Liver (tissue), 9 donors: ENCODE results near the gene TMSB15A. TPM values are rescaled to one million over a fixed set of nuclear protein-coding genes. Genes with fewer than 3 reads are reported as not detected.
A peak's percentile ranks its signal among the peaks of the same experiment; 100 is the strongest.

ENCODE experiments used
- DNase-seq: peaks from one replicate; pipeline ENCODE4 v3.0.0-alpha.2; 2017; ENCODE audit warnings: low spot score
- H3K27ac ChIP-seq, 2 donors: one replicate each; pipeline ENCODE4 v1.7.0; 2013; ENCODE audit warnings: inconsistent platforms in 2 of 2, low read length in 2 of 2, control low read depth in 1 of 2, low read depth in 1 of 2, mild to moderate bottlenecking in 1 of 2
- H3K27me3 ChIP-seq, 4 donors: one replicate each; pipeline versions ENCODE4 v1.6.1 to v1.7.0; 2013; ENCODE audit warnings: low read length in 3 of 4, inconsistent platforms in 1 of 4, mild to moderate bottlenecking in 1 of 4, moderate library complexity in 1 of 4; ENCODE audit not compliant: control insufficient read depth in 4 of 4, insufficient read depth in 4 of 4
- H3K36me3 ChIP-seq, 4 donors: one replicate each; pipeline versions ENCODE4 v1.6.1 to v1.7.0; 2013; ENCODE audit warnings: low read length in 3 of 4, mild to moderate bottlenecking in 3 of 4, low read depth in 1 of 4, moderate library complexity in 1 of 4; ENCODE audit not compliant: control insufficient read depth in 4 of 4, insufficient read depth in 3 of 4
- H3K4me1 ChIP-seq, 4 donors: one replicate each; pipeline versions ENCODE4 v1.6.1 to v1.7.0; 2013; ENCODE audit warnings: low read length in 3 of 4, mild to moderate bottlenecking in 3 of 4, moderate library complexity in 1 of 4; ENCODE audit not compliant: control insufficient read depth in 4 of 4, insufficient read depth in 4 of 4
- H3K4me3 ChIP-seq, 3 donors: one replicate each; pipeline versions ENCODE4 v1.6.1 to v1.7.0; 2013; ENCODE audit warnings: low read length in 3 of 3, control low read depth in 1 of 3, low read depth in 1 of 3, mild to moderate bottlenecking in 1 of 3
- H3K9ac ChIP-seq, 2 donors: one replicate each; pipeline ENCODE4 v1.7.0; 2013; ENCODE audit warnings: low read length in 2 of 2, mild to moderate bottlenecking in 2 of 2, moderate library complexity in 2 of 2, control low read depth in 1 of 2, low read depth in 1 of 2
- H3K9me3 ChIP-seq, 4 donors: one replicate each; pipeline versions ENCODE4 v1.6.1 to v1.7.0; 2013; ENCODE audit warnings: low read length in 3 of 4; ENCODE audit not compliant: control insufficient read depth in 4 of 4
- EGR1 ChIP-seq, 2 donors: IDR thresholded peaks; 2 replicates each; pipeline ENCODE4 v1.6.1; 2016 to 2018; ENCODE audit warnings: antibody characterized with exemption in 2 of 2, low read depth in 2 of 2
- FOXA1 ChIP-seq: IDR thresholded peaks from 2 replicates; pipeline ENCODE4 v1.6.1; 2016; ENCODE audit warnings: antibody characterized with exemption
- GABPA ChIP-seq, 2 donors: IDR thresholded peaks in 1 of 2; conservative IDR thresholded peaks in 1 of 2; 2 replicates each; pipeline ENCODE4 v1.6.1; 2016; ENCODE audit warnings: antibody characterized with exemption in 2 of 2, mild to moderate bottlenecking in 1 of 2, moderate library complexity in 1 of 2
- HNF4G ChIP-seq: IDR thresholded peaks from 2 replicates; pipeline ENCODE4 v1.6.1; 2016; ENCODE audit warnings: antibody characterized with exemption
- JUND ChIP-seq, 2 donors: IDR thresholded peaks; 2 replicates each; pipeline ENCODE4 v1.6.1; 2016; ENCODE audit warnings: antibody characterized with exemption in 2 of 2
- NR2F2 ChIP-seq: IDR thresholded peaks from 2 replicates; pipeline ENCODE4 v1.6.1; 2016; ENCODE audit warnings: antibody characterized with exemption
- RAD21 ChIP-seq, 2 donors: IDR thresholded peaks; 2 replicates each; pipeline ENCODE4 v1.6.1; 2016; ENCODE audit warnings: antibody characterized with exemption in 2 of 2, mild to moderate bottlenecking in 2 of 2
- REST ChIP-seq: IDR thresholded peaks from 2 replicates; pipeline ENCODE4 v1.6.1; 2016; ENCODE audit warnings: antibody characterized with exemption, mild to moderate bottlenecking
- RXRA ChIP-seq, 2 donors: IDR thresholded peaks; 2 replicates each; pipeline ENCODE4 v1.6.1; 2017 to 2018; ENCODE audit warnings: antibody characterized with exemption in 2 of 2, mild to moderate bottlenecking in 1 of 2
- TAF1 ChIP-seq: conservative IDR thresholded peaks from 2 replicates; pipeline ENCODE4 v1.6.1; 2016; ENCODE audit warnings: antibody characterized with exemption, mild to moderate bottlenecking
- YY1 ChIP-seq: IDR thresholded peaks from 2 replicates; pipeline ENCODE4 v1.6.1; 2016; ENCODE audit warnings: antibody characterized with exemption, mild to moderate bottlenecking
- WGBS: extraction: QIAGEN DNeasy Blood & Tissue Kit; methylation state at CpG from one replicate; pipeline ENCODE4 v1.1.7; 2013; 5-methylcytosine and 5-hydroxymethylcytosine counted together
- polyA plus RNA-seq, 2 donors: library from polyadenylated mRNA; stranded (reverse) in 1 of 2; unstranded in 1 of 2; fragments of 200-250 nt in 1 of 2; fragments of >200 nt in 1 of 2; fragmentation: Nextera tagmentation in 1 of 2; extraction: Ambion mirVana in 1 of 2; gene quantifications; one replicate each; pipeline versions ENCODE4 v1.2.1 to v1.2.3, GENCODE V29; 2013 to 2015
- total RNA-seq, 2 donors: library from RNA; depleted of rRNA; stranded (reverse); fragments of >200 nt; gene quantifications; one replicate each; pipeline ENCODE4 v1.2.3, GENCODE V29; 2014
- TF ChIP-seq, protein P1 (sequence below): fragments of 150-350 bp; IDR thresholded peaks from 2 replicates; pipeline ENCODE4 v1.5.1; 2017; ENCODE audit warnings: improper control_type of control experiment, low read depth, low read length; ENCODE audit not compliant: missing input control
- TF ChIP-seq, protein P2 (sequence below): IDR thresholded peaks from 2 replicates; pipeline ENCODE4 v1.6.1; 2016; ENCODE audit warnings: antibody characterized with exemption
- TF ChIP-seq, protein P3 (sequence below): IDR thresholded peaks from 2 replicates; pipeline ENCODE4 v1.6.1; 2016; ENCODE audit warnings: antibody characterized with exemption
- donor health status: healthy.
- donor health status: healthy.
- donor health status: healthy.
- donor health status: healthy.
- donor health status: healthy.

Gene TMSB15A
- under 1 TPM in 1 of 2 donors, not detected in 1; 0.28 TPM for total RNA-seq
- under 1 TPM; 0.25 to 0.40 TPM for polyA plus RNA-seq

DNA sequence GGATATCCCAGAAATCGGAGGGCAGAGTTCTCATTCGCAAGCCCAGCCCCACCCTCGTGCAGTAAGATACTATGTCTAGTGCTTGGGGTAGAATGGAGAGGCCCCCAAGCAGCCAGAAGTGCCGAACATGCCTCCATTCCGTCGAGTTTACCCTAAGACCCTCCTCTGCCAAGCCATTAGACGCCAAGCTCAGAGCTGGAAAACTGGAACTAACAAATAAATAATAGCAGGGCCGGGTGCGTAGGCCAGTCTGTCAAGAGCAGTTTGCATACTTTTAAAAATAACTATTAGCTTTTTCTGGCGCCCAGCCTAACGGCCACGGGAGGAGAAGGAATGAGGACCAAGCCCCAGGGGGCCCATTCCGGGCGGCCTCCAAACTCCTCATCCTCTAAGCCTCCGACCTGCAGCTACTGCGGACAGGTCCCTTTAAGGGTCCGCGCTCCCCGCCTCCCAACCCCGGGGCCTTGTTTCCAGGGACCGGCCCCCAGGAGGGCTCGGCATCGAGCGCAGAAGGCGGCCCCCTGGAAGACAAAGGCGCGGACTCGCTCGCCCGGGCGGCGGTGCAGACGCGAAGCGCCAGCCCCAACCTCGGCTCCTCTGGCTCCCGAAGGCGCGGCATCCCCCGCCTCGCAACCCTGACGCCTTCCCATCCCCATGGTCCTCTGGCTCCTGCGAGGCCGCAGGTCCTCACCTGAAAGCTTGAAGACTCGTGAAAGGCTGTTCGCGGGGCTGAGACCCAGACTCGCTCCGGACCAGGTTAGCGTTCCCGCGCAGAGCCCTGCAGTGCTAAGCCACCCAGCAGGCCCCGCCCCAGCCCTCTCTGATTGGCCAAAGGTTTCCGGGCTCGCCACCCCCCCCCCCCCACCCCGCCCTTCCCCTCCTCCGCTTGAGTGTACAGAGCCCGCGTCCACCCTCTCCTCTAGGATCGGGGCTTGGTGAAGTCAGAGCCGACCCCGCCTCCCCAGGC lies at the start of gene TMSB15A:
Gene TMSB15A, minus strand, starts transcription at position 765 of the 967 bp plus-strand sequence.
- no peak for TF ChIP-seq TAF1
- no peak for TF ChIP-seq NR2F2
- no peak for TF ChIP-seq HNF4G
- no peak for TF ChIP-seq GABPA (IDR thresholded peaks at IDR 0.05 in 1 of 2, conservative IDR thresholded peaks at IDR 0.05 in 1 of 2)
- TF ChIP-seq, protein P1, sequence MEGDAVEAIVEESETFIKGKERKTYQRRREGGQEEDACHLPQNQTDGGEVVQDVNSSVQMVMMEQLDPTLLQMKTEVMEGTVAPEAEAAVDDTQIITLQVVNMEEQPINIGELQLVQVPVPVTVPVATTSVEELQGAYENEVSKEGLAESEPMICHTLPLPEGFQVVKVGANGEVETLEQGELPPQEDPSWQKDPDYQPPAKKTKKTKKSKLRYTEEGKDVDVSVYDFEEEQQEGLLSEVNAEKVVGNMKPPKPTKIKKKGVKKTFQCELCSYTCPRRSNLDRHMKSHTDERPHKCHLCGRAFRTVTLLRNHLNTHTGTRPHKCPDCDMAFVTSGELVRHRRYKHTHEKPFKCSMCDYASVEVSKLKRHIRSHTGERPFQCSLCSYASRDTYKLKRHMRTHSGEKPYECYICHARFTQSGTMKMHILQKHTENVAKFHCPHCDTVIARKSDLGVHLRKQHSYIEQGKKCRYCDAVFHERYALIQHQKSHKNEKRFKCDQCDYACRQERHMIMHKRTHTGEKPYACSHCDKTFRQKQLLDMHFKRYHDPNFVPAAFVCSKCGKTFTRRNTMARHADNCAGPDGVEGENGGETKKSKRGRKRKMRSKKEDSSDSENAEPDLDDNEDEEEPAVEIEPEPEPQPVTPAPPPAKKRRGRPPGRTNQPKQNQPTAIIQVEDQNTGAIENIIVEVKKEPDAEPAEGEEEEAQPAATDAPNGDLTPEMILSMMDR = no peak
- TF ChIP-seq, protein P2, sequence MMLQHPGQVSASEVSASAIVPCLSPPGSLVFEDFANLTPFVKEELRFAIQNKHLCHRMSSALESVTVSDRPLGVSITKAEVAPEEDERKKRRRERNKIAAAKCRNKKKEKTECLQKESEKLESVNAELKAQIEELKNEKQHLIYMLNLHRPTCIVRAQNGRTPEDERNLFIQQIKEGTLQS = no peak
- no peak for TF ChIP-seq JUND (IDR thresholded peaks at IDR 0.05)
- no peak for TF ChIP-seq FOXA1
- Histone ChIP-seq H3K36me3 (no peaks in the 10 kb centered on the region), H3K27me3 (peaks cover 0 to 15% (median 0%) of the 10 kb centered on the region in 4 donors), H3K27ac (no peak within 1 kb of the TSS), H3K9me3 (no peaks in the 10 kb centered on the region), H3K4me3 (peak within 1 kb of the TSS in 2 of 3 donors; percentile 38 to 43), H3K4me1 (peaks cover 3 to 8% (median 4%) of the 10 kb centered on the region in 4 donors), H3K9ac (no peak within 1 kb of the TSS)
- 4% methylated on average over 61 of the region's 62 CpGs for WGBS
- peak; percentile 65 for DNase-seq

GRCh38 chrX:102560423-102561068 lies 44.0 kb upstream of the TMSB15A start:
- Histone ChIP-seq H3K9ac (no peak overlapping the region), H3K36me3 (no peaks in the 10 kb centered on the region), H3K4me3 (no peak overlapping the region), H3K27ac (no peak overlapping the region), H3K9me3 (no peaks in the 10 kb centered on the region), H3K27me3 (no peaks in the 10 kb centered on the region), H3K4me1 (no peaks in the 10 kb centered on the region)
- WGBS = 75% methylated on average over 2 of the region's 2 CpGs
- TF ChIP-seq YY1 = no peak
- no peak for TF ChIP-seq REST
- no peak for TF ChIP-seq EGR1 (IDR thresholded peaks at IDR 0.05; ENCODE audit: low read depth in 2 of 2)
- TF ChIP-seq, protein P1 = no peak
- TF ChIP-seq TAF1 = no peak
- no peak for TF ChIP-seq RXRA (IDR thresholded peaks at IDR 0.05)
- TF ChIP-seq, protein P3, sequence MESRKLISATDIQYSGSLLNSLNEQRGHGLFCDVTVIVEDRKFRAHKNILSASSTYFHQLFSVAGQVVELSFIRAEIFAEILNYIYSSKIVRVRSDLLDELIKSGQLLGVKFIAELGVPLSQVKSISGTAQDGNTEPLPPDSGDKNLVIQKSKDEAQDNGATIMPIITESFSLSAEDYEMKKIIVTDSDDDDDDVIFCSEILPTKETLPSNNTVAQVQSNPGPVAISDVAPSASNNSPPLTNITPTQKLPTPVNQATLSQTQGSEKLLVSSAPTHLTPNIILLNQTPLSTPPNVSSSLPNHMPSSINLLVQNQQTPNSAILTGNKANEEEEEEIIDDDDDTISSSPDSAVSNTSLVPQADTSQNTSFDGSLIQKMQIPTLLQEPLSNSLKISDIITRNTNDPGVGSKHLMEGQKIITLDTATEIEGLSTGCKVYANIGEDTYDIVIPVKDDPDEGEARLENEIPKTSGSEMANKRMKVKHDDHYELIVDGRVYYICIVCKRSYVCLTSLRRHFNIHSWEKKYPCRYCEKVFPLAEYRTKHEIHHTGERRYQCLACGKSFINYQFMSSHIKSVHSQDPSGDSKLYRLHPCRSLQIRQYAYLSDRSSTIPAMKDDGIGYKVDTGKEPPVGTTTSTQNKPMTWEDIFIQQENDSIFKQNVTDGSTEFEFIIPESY = no peak
- TF ChIP-seq JUND (IDR thresholded peaks at IDR 0.05) = no peak
- TF ChIP-seq FOXA1 = no peak
- TF ChIP-seq RAD21 (IDR thresholded peaks at IDR 0.05) = no peak
- no peak for TF ChIP-seq NR2F2
- no peak for DNase-seq
